Body of pancreas (tissue), 4 donors: ENCODE data around the gene CCDC110. TPM values are rescaled to one million over a fixed set of nuclear protein-coding genes. Genes with fewer than 3 reads are reported as not detected.

Experiments
- ATAC-seq: fragments of 150-250 bp; one replicate; pipeline ENCODE4 v1.9.1; 2016
- DNase-seq, 4 donors: peaks; one replicate each; pipeline ENCODE4 v3.0.0-alpha.2; 2019
- H3K27ac ChIP-seq, 4 donors: fragments of 200-600 bp; sonication (generic); 1 replicate in 3 of 4; 2 replicates in 1 of 4; pipeline versions ENCODE4 v1.5.1 to v1.6.1; 2016 to 2019; ENCODE audit warnings: mild to moderate bottlenecking in 1 of 4, mixed read lengths in 1 of 4, moderate library complexity in 1 of 4
- H3K27me3 ChIP-seq, 2 donors: fragments of 200-600 bp; sonication (generic); one replicate each; pipeline ENCODE4 v1.6.0; 2016; ENCODE audit warnings: mild to moderate bottlenecking in 1 of 2
- H3K36me3 ChIP-seq, 2 donors: fragments of 200-600 bp; sonication (generic); replicated peaks in 1 of 2; 2 replicates each; pipeline ENCODE4 v1.5.1; 2016; ENCODE audit warnings: low read depth in 2 of 2; ENCODE audit not compliant: insufficient read depth in 1 of 2
- H3K4me1 ChIP-seq: fragments of 200-600 bp; sonication (generic); one replicate; pipeline ENCODE4 v1.6.0; 2016
- H3K4me3 ChIP-seq, 2 donors: fragments of 200-600 bp; sonication (generic); 1 replicate in 1 of 2; 2 replicates in 1 of 2; pipeline ENCODE4 v1.5.1; 2016 to 2019
- H3K9me3 ChIP-seq, 3 donors: fragments of 200-600 bp; sonication (generic); 1 replicate in 2 of 3; 2 replicates in 1 of 3; pipeline ENCODE4 v1.5.1; 2016
- POLR2A ChIP-seq, 3 donors: fragments of 450-650 bp; IDR thresholded peaks; one replicate each; pipeline ENCODE4 v1.6.1; 2016; ENCODE audit warnings: antibody characterized with exemption in 3 of 3, mild to moderate bottlenecking in 2 of 3
- WGBS, 2 donors: methylation state at CpG; one replicate each; pipeline ENCODE4 v1.1.5; 2017; 5-methylcytosine and 5-hydroxymethylcytosine counted together
- intact Hi-C: fragments of 100-400 bp; cut with DNase I; formaldehyde crosslinking; loops from one replicate; pipeline ENCODE4 v1.15.1; 2023
- small RNA-seq: library from RNA; depleted of rRNA; stranded (forward); fragments of <200 nt; gene quantifications from one replicate; pipeline ENCODE3, GENCODE V24; 2016
- total RNA-seq, 2 donors: library from RNA; depleted of rRNA; stranded (reverse); fragments of >200 nt; gene quantifications; one replicate each; pipeline ENCODE4 v1.1.0, GENCODE V29; 2016
- TF ChIP-seq, protein P1 (sequence below), 7 experiments: fragments of 450-650 bp in 4 of 7; fragments of 200-600 bp in 3 of 7; sonication (generic) in 3 of 7; IDR thresholded peaks; one replicate each; pipeline ENCODE4 v1.5.1; 2016 to 2019; ENCODE audit warnings: antibody characterized with exemption in 7 of 7

The CCDC110 gene
- total RNA-seq, 2 donors from 2014 or later = 15.3 to 20.1 TPM

DNA sequence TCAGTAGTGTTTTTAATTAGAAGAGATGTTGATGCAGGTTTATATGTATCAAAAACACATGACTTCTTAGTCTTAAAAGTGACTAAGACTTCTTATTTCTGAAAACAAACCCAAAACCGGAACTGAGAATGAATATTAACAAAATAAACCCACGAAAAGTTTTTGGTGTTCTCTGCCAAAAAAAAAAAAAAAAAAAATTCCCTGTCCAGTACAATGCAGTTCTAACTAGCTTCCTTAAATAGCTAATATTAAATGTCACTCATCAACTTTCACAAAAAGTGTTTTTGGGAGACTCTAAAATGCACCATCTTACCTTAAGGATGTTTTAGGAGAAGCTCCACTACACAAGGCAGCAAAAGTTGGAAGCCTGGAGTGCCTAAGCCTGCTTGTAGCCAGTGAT is 72.9 kb downstream of the CCDC110 start:
- peaks cover 0 to 3% of the 10 kb centered on the region in 2 donors for H3K36me3 ChIP-seq
- WGBS, 2 donors = 18 to 21% methylated on average over 2 of the region's 2 CpGs
- intact Hi-C loops = no loop called here
- TF ChIP-seq POLR2A (IDR thresholded peaks at IDR 0.05) = no peak
- TF ChIP-seq, protein P1, sequence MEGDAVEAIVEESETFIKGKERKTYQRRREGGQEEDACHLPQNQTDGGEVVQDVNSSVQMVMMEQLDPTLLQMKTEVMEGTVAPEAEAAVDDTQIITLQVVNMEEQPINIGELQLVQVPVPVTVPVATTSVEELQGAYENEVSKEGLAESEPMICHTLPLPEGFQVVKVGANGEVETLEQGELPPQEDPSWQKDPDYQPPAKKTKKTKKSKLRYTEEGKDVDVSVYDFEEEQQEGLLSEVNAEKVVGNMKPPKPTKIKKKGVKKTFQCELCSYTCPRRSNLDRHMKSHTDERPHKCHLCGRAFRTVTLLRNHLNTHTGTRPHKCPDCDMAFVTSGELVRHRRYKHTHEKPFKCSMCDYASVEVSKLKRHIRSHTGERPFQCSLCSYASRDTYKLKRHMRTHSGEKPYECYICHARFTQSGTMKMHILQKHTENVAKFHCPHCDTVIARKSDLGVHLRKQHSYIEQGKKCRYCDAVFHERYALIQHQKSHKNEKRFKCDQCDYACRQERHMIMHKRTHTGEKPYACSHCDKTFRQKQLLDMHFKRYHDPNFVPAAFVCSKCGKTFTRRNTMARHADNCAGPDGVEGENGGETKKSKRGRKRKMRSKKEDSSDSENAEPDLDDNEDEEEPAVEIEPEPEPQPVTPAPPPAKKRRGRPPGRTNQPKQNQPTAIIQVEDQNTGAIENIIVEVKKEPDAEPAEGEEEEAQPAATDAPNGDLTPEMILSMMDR (IDR thresholded peaks at IDR 0.05) = no peak
- DNase-seq = no peak
- peak overlapping the region in 3 of 4 donors; percentile 99 to 100 (median 100) for H3K27ac ChIP-seq
- peaks cover 40% of the 10 kb centered on the region for H3K4me1 ChIP-seq
- H3K9me3 ChIP-seq = no peaks in the 10 kb centered on the region
- no peak for ATAC-seq
- no peak overlapping the region for H3K4me3 ChIP-seq
- H3K27me3 ChIP-seq = no peaks in the 10 kb centered on the region

DNA sequence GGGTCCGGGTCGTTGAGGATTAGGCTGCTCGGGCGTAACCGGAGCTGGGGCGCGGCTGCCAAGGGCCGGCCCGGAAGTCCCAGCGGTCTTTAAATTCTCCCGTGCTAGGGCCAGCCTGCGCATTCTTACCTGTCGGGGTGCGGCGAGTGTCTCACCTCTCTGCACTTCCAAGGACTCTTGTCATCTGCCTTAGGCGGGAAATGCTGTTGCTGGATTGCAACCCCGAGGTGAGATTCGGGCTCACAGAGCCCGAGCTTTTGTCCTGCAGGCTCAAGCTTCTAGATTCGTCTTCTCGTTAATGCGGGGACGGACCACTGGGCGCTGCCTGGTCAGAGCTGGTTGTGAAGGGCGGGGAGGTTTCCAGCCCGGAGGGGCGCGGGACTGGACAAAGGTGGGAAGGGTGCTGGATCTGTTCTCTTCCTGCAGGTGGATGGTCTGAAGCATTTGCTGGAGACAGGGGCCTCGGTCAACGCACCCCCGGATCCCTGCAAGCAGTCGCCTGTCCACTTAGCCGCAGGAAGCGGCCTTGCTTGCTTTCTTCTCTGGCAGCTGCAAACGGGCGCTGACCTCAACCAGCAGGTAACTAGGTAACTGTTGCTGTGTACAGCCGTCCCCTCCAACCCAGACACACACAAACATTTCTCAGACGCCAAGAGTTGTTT is 74.7 kb downstream of the CCDC110 start, which contains the start of gene ANKRD37:
ANKRD37 (plus strand) TSS at position 118 of the 662 bp plus-strand sequence; CDS start at position 201, 83 bp downstream.
- WGBS, 2 donors = 3 to 19% methylated on average over 12 to 38 of the region's 38 CpGs
- intact Hi-C loops = no loop called here
- H3K36me3 ChIP-seq = peaks cover 0 to 3% of the 10 kb centered on the region in 2 donors
- H3K4me3 ChIP-seq = peak within 1 kb of the TSS; percentile 26 to 42
- H3K27me3 ChIP-seq = no peaks in the 10 kb centered on the region
- peak within 1 kb of the TSS; percentile 98 to 100 (median 100) for H3K27ac ChIP-seq
- ATAC-seq = peak; percentile 63
- TF ChIP-seq, protein P1 (IDR thresholded peaks at IDR 0.05) = peak in 3 of 7 experiments; percentile 8 to 39 (median 25)
- peak; percentile 81 to 99 (median 98) for TF ChIP-seq POLR2A (IDR thresholded peaks at IDR 0.05)
- DNase-seq = peak; percentile 87 to 95 (median 90)
- H3K4me1 ChIP-seq = peaks cover 45% of the 10 kb centered on the region
- no peaks in the 10 kb centered on the region for H3K9me3 ChIP-seq

DNA sequence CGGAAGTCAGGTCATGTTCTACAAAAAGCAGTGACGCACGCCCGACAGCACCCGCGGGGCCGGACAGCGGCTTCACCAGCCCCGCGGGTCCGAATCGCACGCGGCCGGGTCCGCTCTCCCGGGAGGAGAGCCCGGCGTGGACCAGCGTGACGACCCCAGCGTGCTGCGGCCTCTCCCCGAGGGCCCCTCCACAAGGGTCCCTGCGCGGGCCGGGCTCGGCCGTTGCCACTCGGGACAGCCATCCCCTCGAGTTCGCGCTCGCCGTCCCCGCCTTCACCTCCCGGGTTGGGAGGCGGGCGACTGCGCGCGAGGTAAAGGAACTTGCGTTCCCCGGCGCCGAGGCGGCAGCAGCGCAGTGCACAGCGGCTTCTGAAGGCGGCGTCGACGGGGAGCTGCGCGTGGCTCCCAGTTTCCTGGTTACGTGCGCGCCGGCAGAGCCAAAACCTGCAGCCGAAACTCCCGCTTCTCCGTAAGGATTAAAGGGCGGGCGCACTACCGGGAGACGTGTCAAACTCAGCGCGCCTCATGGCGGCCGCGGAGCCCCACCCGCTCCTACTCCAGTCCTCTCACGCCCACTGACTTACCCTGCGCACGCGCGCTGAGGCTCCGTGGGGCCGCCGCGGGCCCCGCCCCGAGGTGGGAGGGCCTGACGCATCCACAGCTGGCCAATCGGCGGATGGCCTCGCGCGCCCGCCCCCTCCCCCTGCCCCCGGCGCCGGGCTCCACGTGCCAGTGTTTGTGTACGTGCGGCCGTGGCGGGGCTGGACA is 75.4 kb downstream of the CCDC110 start:
- Histone ChIP-seq H3K9me3 (no peaks in the 10 kb centered on the region), H3K27me3 (no peaks in the 10 kb centered on the region), H3K4me3 (peak overlapping the region; percentile 26 to 42), H3K27ac (peak overlapping the region; percentile 98 to 100 (median 100)), H3K36me3 (peaks cover 0 to 3% of the 10 kb centered on the region in 2 donors), H3K4me1 (peaks cover 41% of the 10 kb centered on the region)
- TF ChIP-seq, protein P1 (IDR thresholded peaks at IDR 0.05) = peak in 2 of 7 experiments; percentile 20
- peak; percentile 84 to 88 (median 85) for TF ChIP-seq POLR2A (IDR thresholded peaks at IDR 0.05)
- intact Hi-C loops = no loop called here
- 0% methylated on average over 4 to 98 of the region's 98 CpGs for WGBS, 2 donors
- ATAC-seq = peak; percentile 87
- peak; percentile 98 to 99 (median 98) for DNase-seq

GRCh38 chr4:185395238-185395955 is 76.1 kb downstream of the CCDC110 start, which contains the start of gene LRP2BP:
Gene LRP2BP (minus strand): TSS chr4:185395924. CDS start chr4:185378186, 17,738 bp downstream.
- peaks cover 0 to 3% of the 10 kb centered on the region in 2 donors for H3K36me3 ChIP-seq
- H3K4me3 ChIP-seq = peak within 1 kb of the TSS; percentile 26 to 42
- no peak for ATAC-seq
- peak within 1 kb of the TSS; percentile 98 to 100 (median 100) for H3K27ac ChIP-seq
- intact Hi-C loops = no loop called here
- H3K27me3 ChIP-seq = no peaks in the 10 kb centered on the region
- H3K4me1 ChIP-seq = peaks cover 35% of the 10 kb centered on the region
- TF ChIP-seq, protein P1 (IDR thresholded peaks at IDR 0.05) = no peak
- TF ChIP-seq POLR2A (IDR thresholded peaks at IDR 0.05) = no peak
- WGBS, 2 donors = 1% methylated on average over 12 of the region's 12 CpGs
- no peaks in the 10 kb centered on the region for H3K9me3 ChIP-seq
- DNase-seq = no peak

Small RNA genes lying within 50 kb of the gene (small RNA-seq; reads per million reads assigned to genes)
- not detected for gene RF00019

Other genes starting within 250 kb of the CCDC110 start
- gene LRP2BP, start 75.8 kb downstream of the CCDC110 start, total RNA-seq = 1 to 10 TPM; 2.0 to 2.1 TPM
- gene ANKRD37, start 74.9 kb downstream of the CCDC110 start, total RNA-seq = 10 to 100 TPM; 10.1 to 22.4 TPM
- gene UFSP2, start 45.8 kb downstream of the CCDC110 start, total RNA-seq = 10 to 100 TPM; 14.8 to 18.5 TPM
- 10 to 100 TPM; 22.1 to 40.2 TPM for gene PDLIM3, start 63.8 kb upstream of the CCDC110 start, total RNA-seq